NT2/D1 (cell line): ENCODE measurements around the gene TRMT2A.

Source experiments
- DNase-seq: peaks from one replicate; pipeline ENCODE4 v3.0.0-alpha.2; 2011; ENCODE audit warnings: low read depth, low spot score
- H3K27me3 ChIP-seq: 2 replicates; pipeline ENCODE4 v1.6.0; 2011; ENCODE audit warnings: mild to moderate bottlenecking; ENCODE audit not compliant: insufficient read length, insufficient read depth
- H3K36me3 ChIP-seq: 2 replicates; pipeline ENCODE4 v1.6.1; 2011; ENCODE audit warnings: mild to moderate bottlenecking, low read length, mixed read lengths; ENCODE audit not compliant: insufficient read depth, insufficient read length
- H3K4me1 ChIP-seq: 2 replicates; pipeline ENCODE4 v1.5.1; 2011; ENCODE audit not compliant: insufficient read depth, insufficient read length
- H3K4me3 ChIP-seq: 2 replicates; pipeline ENCODE4 v1.5.1; 2011; ENCODE audit warnings: low read depth; ENCODE audit not compliant: insufficient read length
- H3K9ac ChIP-seq: 2 replicates; pipeline ENCODE4 v1.6.0; 2011; ENCODE audit warnings: low read depth; ENCODE audit not compliant: insufficient read length
- H3K9me3 ChIP-seq: 2 replicates; pipeline ENCODE4 v1.5.1; 2011; ENCODE audit warnings: mild to moderate bottlenecking, low read length; ENCODE audit not compliant: insufficient read depth
- SUZ12 ChIP-seq: IDR thresholded peaks from 2 replicates; pipeline ENCODE4 v1.6.1; 2011; ENCODE audit not compliant: insufficient read length, insufficient read depth; ENCODE audit errors: extremely low read depth
- YY1 ChIP-seq: IDR thresholded peaks from 2 replicates; pipeline ENCODE4 v1.6.1; 2011; ENCODE audit not compliant: insufficient read length, insufficient read depth
- ZNF274 ChIP-seq: IDR thresholded peaks from 2 replicates; pipeline ENCODE4 v1.6.1; 2011; ENCODE audit warnings: mild to moderate bottlenecking, low read depth, low read length

Gene TRMT2A

DNA sequence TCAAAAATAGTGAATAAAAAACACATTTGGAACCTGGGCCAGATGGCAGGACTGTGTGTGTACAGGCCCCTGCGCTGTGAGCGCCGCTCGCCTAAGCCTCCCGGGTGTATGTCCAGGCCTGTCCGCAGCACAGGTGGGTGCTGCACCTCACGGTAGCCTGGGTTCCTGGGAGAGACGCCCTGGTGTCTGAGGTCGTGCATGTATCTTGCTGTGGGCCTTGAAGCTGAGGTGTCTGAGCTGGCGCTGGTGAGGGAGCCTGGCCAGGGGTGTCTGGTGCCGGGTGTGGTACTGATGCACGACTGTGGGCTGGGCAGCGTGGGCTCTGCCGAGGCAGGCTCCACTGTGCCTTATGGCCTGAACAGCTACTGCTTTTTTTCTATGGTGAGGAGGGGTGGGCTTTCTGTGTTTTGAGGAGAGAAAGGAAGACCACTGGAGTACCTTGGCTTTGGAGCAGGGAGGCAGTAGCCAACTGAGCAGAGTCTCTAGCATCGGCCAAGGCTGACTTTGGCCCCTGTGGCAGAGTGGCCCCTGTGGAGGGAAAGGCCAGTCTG, 10.4 kb upstream of the TRMT2A start:
- Histone ChIP-seq H3K4me1 (peaks cover 6% of the 10 kb centered on the region), H3K36me3 (peaks cover 62% of the 10 kb centered on the region), H3K4me3 (no peak overlapping the region), H3K27me3 (no peaks in the 10 kb centered on the region), H3K9ac (no peak overlapping the region), H3K9me3 (no peaks in the 10 kb centered on the region)
- TF ChIP-seq ZNF274 (no peak), YY1 (no peak), SUZ12 (no peak)
- no peak for DNase-seq

DNA sequence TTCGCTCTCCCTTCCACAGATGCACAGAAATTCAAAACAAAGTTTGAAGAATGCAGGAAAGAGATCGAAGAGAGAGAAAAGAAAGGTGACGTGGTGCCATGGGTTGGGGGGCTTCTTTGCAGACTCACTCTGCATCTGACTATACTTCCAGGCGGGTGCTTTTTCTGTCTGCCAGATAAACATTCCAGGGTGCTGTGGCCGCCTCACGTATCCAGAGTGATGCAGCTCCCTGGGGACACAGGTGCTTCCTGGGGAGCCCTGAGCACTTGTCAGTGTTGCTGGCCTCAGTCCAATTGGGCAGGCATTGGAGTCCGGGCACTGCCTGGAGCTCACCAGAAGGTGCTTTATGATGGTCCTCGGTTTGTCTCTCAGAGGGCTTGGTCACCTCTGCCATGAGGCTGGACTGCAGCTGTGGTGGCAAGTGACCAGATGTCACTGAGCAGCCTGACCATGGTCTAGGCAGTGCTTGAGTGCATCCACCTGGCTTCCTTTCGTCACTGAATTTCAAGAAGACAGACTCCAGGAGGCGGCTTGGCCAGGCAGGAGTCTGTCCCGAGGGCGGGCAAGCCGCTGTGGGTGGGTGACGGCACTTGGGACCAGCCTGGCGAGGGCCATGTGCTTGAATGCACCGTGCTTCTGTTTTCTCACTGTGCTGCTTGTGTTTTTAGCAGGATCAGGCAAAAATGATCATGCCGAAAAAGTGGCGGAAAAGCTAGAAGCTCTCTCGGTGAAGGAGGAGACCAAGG, 9.4 kb upstream of the TRMT2A start:
- Histone ChIP-seq H3K4me3 (no peak overlapping the region), H3K27me3 (no peaks in the 10 kb centered on the region), H3K9ac (no peak overlapping the region), H3K9me3 (no peaks in the 10 kb centered on the region), H3K36me3 (peaks cover 71% of the 10 kb centered on the region), H3K4me1 (peaks cover 8% of the 10 kb centered on the region)
- DNase-seq = no peak
- TF ChIP-seq SUZ12 (no peak), YY1 (no peak), ZNF274 (no peak)

DNA sequence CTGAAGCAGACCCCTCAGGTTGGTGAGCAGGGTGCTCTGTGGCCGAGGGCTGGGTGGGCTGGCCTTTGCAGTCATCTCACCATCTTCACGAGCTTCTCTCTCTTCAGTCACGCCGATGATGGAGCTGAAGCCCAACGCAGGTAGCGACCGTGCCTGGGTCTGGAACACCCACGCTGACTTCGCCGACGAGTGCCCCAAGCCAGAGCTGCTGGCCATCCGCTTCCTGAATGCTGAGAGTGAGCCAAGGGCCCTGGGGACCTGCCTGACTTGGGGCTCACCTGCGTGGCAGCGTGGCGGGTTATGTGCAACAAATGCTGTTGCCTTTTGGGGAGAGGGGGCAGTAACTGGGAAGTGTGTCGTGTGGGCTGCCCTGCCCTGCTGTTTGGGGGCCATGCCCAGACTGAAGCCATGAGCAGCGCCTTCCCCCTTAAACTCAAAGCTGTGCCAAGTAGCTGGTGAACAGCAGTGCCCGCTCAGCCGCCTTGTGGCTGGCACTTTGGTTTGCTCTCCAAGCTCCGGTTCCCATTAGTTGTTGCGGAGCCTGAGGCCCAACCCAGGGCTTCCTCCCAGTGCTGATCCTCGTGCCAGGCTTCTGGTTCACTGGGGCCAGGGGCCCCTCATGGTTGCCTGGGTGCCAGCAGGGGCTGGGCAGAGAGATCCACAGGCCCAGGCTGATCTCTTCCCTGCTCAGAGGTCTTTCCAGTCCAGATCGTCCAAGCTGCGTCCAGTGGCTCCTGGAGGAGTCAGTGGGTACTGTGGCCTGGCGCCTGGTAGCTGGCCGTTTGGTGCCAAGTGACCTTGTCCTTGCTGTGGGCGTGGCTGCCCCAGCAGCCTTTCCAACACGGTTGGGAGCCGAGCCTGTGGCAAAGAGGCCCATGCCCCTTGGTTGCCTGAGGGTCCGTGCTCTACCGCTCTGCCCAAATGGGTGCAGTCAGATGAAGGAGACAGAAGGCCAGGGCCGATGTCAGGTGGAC, 8.5 kb upstream of the TRMT2A start:
- no peak overlapping the region for H3K9ac ChIP-seq
- H3K4me1 ChIP-seq = peaks cover 9% of the 10 kb centered on the region
- no peak for TF ChIP-seq YY1
- TF ChIP-seq SUZ12 = no peak
- peaks cover 77% of the 10 kb centered on the region for H3K36me3 ChIP-seq
- no peak for DNase-seq
- no peaks in the 10 kb centered on the region for H3K27me3 ChIP-seq
- no peaks in the 10 kb centered on the region for H3K9me3 ChIP-seq
- no peak overlapping the region for H3K4me3 ChIP-seq

DNA sequence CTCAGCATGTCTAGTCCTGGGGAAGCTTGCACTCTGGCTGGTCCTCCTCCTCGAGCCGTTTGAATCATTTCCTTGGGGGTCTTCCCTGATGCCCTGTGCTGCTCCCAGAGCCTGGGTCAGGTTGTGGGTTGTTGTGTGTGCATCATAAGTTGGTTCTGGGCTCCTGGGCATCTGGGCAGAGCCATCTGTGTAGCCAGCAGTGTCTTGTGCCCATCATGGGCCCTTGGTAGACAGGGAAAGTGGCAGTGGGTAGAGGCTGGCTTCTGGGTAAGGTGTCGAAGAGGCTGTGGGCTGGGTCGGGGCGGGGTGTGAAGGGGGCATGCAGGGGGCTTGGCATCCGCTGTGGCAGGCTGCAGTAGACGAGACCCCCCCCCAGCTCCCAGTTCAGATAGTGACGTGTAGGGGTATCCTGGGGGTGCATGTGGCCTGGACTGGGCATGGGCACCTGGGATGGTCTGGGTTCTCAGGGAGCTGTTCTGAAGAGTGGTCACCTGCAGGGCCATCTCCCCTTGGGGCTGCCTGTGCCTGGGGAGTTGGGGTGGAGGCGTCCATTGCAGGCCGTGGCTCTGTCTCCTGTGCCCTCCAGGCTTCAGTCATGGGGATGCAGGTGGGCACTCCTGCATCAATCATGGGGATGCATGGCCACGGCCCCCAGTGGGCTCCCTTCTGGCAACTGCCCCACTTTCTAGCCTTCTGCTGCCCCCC, 7.2 kb upstream of the TRMT2A start:
- H3K4me1 ChIP-seq = peaks cover 6% of the 10 kb centered on the region
- no peak for TF ChIP-seq YY1
- no peak for TF ChIP-seq ZNF274
- TF ChIP-seq SUZ12 = no peak
- no peaks in the 10 kb centered on the region for H3K27me3 ChIP-seq
- peaks cover 88% of the 10 kb centered on the region for H3K36me3 ChIP-seq
- H3K9me3 ChIP-seq = no peaks in the 10 kb centered on the region
- no peak overlapping the region for H3K4me3 ChIP-seq
- no peak for DNase-seq
- no peak overlapping the region for H3K9ac ChIP-seq

DNA sequence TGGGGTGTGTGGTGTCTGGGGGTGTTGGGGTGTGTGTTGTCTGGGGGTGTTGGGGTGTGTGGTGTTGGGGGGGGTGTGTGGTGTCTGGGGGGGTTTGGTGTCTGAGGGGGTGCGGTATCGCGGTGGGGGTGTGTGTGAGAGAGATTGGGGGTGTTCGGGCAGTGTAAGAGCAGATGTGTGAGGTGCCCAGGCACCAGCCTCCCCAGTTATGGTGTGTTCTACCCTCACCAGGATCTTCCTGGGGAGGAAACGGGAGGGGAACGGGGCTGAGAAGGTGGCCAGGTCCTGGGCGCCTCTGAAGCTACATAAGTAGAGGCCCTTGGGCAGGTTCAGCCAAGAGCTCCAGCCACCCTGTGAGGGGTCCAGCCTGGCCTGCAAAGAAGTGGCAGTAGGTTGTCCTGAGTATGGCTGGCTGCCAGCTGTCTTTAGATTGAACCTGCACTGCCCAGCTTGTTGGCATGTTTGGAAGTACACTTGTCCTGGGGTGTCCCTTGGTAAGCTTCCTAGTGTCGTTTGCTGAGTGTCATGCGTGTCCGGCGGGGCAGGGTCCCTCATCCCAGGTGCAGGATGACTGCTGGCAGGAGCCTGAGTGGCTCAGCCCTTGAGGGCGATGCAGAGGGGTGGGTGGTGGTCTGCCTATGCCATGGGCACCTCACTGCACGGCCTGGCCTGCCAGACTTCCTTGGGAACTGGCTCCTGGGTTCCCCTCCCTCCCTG, 6.5 kb upstream of the TRMT2A start:
- no peaks in the 10 kb centered on the region for H3K27me3 ChIP-seq
- no peak for DNase-seq
- H3K4me1 ChIP-seq = peaks cover 6% of the 10 kb centered on the region
- peaks cover 91% of the 10 kb centered on the region for H3K36me3 ChIP-seq
- no peak overlapping the region for H3K9ac ChIP-seq
- H3K4me3 ChIP-seq = no peak overlapping the region
- no peaks in the 10 kb centered on the region for H3K9me3 ChIP-seq
- TF ChIP-seq YY1 (no peak), SUZ12 (no peak), ZNF274 (no peak)

DNA sequence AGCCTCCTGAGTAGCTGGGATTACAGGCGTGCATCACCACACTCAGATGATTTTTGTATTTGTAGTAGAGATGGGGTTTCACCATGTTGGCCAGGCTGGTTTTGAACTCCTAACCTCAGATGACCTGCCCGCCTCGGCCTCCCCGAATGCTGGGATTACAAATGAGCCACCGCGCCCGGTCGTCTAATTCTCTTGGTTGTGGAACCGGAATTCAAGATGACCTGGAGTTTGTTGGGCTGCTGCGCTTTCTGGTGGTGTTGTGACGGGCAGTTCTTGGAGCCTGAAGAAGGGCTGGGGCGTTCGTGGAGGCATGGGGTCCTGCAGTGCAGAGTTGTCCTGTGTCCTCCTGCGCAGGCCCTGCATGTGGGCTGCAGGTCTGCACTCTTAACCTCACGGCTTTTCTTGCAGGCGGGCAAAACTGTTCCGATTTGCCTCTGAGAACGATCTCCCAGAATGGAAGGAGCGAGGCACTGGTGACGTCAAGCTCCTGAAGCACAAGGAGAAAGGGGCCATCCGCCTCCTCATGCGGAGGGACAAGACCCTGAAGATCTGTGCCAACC, 4.9 kb upstream of the TRMT2A start:
- no peak overlapping the region for H3K4me3 ChIP-seq
- DNase-seq = no peak
- H3K9me3 ChIP-seq = no peaks in the 10 kb centered on the region
- peaks cover 82% of the 10 kb centered on the region for H3K36me3 ChIP-seq
- H3K9ac ChIP-seq = peak overlapping the region; percentile 50
- peaks cover 6% of the 10 kb centered on the region for H3K4me1 ChIP-seq
- no peaks in the 10 kb centered on the region for H3K27me3 ChIP-seq
- no peak for TF ChIP-seq YY1
- no peak for TF ChIP-seq SUZ12
- no peak for TF ChIP-seq ZNF274
